ENCODE data around the gene CHIT1.

The CHIT1 gene

DNA sequence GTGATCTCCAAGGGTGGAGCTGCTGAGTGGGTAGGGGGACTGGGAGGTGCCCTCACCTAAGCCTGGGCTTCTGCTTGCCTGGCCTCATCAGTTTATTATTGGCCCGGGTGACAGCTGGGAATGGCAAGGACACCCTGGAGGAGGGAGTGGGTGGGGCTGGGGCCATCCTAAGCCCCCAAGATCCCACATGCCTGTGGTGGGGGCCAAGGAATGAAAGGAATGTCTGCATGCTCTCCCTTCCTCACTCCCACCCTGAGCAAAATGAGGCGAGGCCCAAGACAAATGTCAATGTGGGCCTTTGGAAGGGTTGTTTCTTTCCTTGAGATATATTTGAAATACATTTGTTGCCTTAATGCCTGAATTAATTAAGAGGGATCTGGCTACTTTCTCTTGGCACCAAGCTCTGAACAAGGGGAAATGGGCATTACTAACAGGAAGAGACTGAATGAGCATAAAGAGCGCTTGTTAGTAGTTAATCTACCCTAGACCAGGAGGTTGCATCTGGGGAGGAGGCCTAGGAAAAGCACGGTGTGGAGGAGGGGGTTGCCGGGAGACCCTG lies 23.3 kb downstream of the CHIT1 start:
- WGBS (ENCODE audit: insufficient coverage, insufficient read length) = no CpG with 5 or more reads among the region's 5 CpGs
- Histone ChIP-seq H3K27ac (ENCODE audit: low read length) (no peak overlapping the region), H3K4me1 (ENCODE audit: control insufficient read depth, insufficient read depth, low read length) (no peaks in the 10 kb centered on the region), H3K4me3 (ENCODE audit: low read length) (no peak overlapping the region), H3K27me3 (ENCODE audit: control insufficient read depth, insufficient read depth, low read length) (no peaks in the 10 kb centered on the region), H3K36me3 (ENCODE audit: control insufficient read depth, insufficient read depth, low read length) (no peaks in the 10 kb centered on the region), H3K9me3 (ENCODE audit: control insufficient read depth, insufficient read depth, low read length) (no peaks in the 10 kb centered on the region)
- DNase-seq (ENCODE audit: low read depth, low spot score) = no peak

DNA sequence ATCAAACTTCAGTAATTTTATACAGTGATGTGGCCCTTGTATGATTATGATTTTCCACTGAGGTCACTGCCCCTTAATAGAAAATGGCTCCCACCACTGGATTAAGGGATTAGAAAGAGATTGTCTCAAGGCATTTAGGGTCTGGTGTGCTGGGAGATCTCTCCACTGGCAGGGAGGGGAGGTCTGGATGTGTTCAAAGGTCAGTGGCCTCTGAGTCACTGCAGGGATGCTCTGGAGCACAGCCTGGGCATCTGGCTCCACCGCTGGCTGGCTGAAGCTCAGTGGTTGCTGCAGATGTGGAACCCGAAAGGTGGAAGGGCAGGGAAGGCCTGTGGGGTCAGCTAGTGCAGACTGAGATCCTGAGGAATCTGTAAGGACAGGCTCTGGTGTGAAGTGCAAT lies 24.7 kb downstream of the CHIT1 start:
- H3K36me3 ChIP-seq (ENCODE audit: control insufficient read depth, insufficient read depth, low read length) = no peaks in the 10 kb centered on the region
- no peaks in the 10 kb centered on the region for H3K27me3 ChIP-seq (ENCODE audit: control insufficient read depth, insufficient read depth, low read length)
- no CpG with 5 or more reads among the region's 2 CpGs for WGBS (ENCODE audit: insufficient coverage, insufficient read length)
- H3K4me1 ChIP-seq (ENCODE audit: control insufficient read depth, insufficient read depth, low read length) = no peaks in the 10 kb centered on the region
- H3K9me3 ChIP-seq (ENCODE audit: control insufficient read depth, insufficient read depth, low read length) = no peaks in the 10 kb centered on the region
- no peak overlapping the region for H3K27ac ChIP-seq (ENCODE audit: low read length)
- DNase-seq (ENCODE audit: low read depth, low spot score) = no peak
- no peak overlapping the region for H3K4me3 ChIP-seq (ENCODE audit: low read length)

DNA sequence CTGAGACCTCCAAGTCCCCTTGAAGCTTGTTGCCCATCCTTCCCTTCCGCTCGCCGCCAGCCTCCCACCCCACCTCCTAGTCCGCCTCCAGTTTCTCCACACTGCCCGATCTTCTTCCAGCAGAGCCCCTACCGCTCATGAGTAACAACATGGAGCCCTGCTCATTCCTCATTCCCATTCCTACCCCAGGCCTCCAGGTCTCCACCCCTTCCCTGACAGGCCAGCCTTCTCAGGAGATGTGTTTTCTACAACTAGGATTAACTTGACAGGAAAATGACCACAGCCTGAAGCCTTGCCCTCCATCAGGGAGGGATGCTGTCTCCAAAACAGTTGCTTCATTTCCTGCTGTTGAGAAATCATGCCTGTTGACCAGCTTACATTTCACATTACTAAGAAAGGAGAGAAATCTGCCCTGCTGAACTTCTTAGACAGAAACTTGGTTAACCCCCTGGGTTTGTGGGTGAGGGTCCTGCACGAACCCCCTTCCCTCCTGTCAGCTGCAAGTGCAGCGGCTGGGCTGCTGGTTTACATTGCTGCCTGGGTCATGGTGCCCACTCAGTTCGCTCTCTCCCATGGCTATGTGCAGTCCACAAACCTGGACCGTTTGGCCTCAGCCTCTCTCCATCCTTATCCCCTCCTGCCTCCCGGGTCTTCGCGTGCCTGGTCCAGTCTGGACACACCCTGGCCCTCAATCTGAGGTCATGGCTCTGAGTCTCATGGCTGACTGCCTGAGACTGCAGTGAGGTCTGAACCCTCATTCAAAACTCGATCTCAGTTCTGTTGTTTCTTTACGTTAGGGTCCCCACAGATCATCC lies 26.8 kb downstream of the CHIT1 start:
- no peaks in the 10 kb centered on the region for H3K27me3 ChIP-seq (ENCODE audit: control insufficient read depth, insufficient read depth, low read length)
- no peaks in the 10 kb centered on the region for H3K9me3 ChIP-seq (ENCODE audit: control insufficient read depth, insufficient read depth, low read length)
- H3K36me3 ChIP-seq (ENCODE audit: control insufficient read depth, insufficient read depth, low read length) = no peaks in the 10 kb centered on the region
- no peak overlapping the region for H3K4me3 ChIP-seq (ENCODE audit: low read length)
- no CpG with 5 or more reads among the region's 15 CpGs for WGBS (ENCODE audit: insufficient coverage, insufficient read length)
- H3K27ac ChIP-seq (ENCODE audit: low read length) = no peak overlapping the region
- H3K4me1 ChIP-seq (ENCODE audit: control insufficient read depth, insufficient read depth, low read length) = no peaks in the 10 kb centered on the region
- no peak for DNase-seq (ENCODE audit: low read depth, low spot score)

GRCh38 chr1:203201516-203202205 lies 27.8 kb downstream of the CHIT1 start:
- Histone ChIP-seq H3K4me3 (ENCODE audit: low read length) (no peak overlapping the region), H3K9me3 (ENCODE audit: control insufficient read depth, insufficient read depth, low read length) (no peaks in the 10 kb centered on the region), H3K36me3 (ENCODE audit: control insufficient read depth, insufficient read depth, low read length) (no peaks in the 10 kb centered on the region), H3K27ac (ENCODE audit: low read length) (no peak overlapping the region), H3K27me3 (ENCODE audit: control insufficient read depth, insufficient read depth, low read length) (no peaks in the 10 kb centered on the region), H3K4me1 (ENCODE audit: control insufficient read depth, insufficient read depth, low read length) (no peaks in the 10 kb centered on the region)
- DNase-seq (ENCODE audit: low read depth, low spot score) = no peak
- WGBS (ENCODE audit: insufficient coverage, insufficient read length) = no CpG with 5 or more reads among the region's 10 CpGs

- no CpG with 5 or more reads among the region's 1 CpG for WGBS (ENCODE audit: insufficient coverage, insufficient read length)
Measured at GRCh38 chr1:203200916-203201315, 28.6 kb downstream of the CHIT1 start.

DNA sequence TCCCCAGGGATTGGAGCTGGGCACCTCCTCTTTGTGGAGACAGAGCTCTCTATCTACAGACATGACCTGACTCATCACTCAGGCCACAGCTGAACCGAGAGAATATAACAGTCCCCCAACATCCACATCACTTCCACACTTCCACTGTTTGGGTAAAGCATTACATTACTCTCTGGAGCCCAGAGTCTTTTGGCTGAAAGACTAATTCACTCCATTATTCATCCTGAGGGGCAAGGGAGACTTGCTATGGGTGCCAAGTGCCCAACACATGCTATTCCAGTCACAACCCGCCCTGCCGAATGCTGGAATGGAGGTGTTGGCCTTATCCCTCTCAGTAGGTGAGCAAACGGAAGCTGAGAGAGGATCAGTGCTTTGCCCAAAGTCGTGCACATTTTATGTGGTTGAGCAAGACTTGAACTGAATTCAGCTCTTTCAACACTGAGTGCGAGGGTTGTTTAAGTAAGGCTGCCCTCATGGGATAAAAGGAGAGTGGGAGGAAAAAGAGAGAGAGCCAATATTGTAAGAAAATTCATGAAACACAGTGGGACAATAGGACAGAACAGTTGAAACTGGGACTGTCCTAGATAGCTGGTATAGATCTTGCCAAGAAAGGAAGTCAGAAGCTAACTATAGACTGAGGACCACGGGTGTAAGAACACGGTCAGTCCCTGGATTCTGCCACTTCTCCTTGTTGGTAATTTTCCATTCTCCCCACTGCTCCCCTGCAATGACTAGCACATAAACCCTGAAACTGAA lies 29.5 kb downstream of the CHIT1 start:
- Histone ChIP-seq H3K4me3 (ENCODE audit: low read length) (no peak overlapping the region), H3K27me3 (ENCODE audit: control insufficient read depth, insufficient read depth, low read length) (no peaks in the 10 kb centered on the region), H3K4me1 (ENCODE audit: control insufficient read depth, insufficient read depth, low read length) (no peaks in the 10 kb centered on the region), H3K36me3 (ENCODE audit: control insufficient read depth, insufficient read depth, low read length) (no peaks in the 10 kb centered on the region), H3K27ac (ENCODE audit: low read length) (no peak overlapping the region), H3K9me3 (ENCODE audit: control insufficient read depth, insufficient read depth, low read length) (no peaks in the 10 kb centered on the region)
- no CpG with 5 or more reads among the region's 8 CpGs for WGBS (ENCODE audit: insufficient coverage, insufficient read length)
- DNase-seq (ENCODE audit: low read depth, low spot score) = no peak

More at GRCh38 chr1:203200916-203201315, 28.6 kb downstream of the CHIT1 start:
- DNase-seq (ENCODE audit: low read depth, low spot score) = no peak
- Histone ChIP-seq H3K27ac (ENCODE audit: low read length) (no peak overlapping the region), H3K4me3 (ENCODE audit: low read length) (no peak overlapping the region), H3K9me3 (ENCODE audit: control insufficient read depth, insufficient read depth, low read length) (no peaks in the 10 kb centered on the region), H3K36me3 (ENCODE audit: control insufficient read depth, insufficient read depth, low read length) (no peaks in the 10 kb centered on the region), H3K27me3 (ENCODE audit: control insufficient read depth, insufficient read depth, low read length) (no peaks in the 10 kb centered on the region), H3K4me1 (ENCODE audit: control insufficient read depth, insufficient read depth, low read length) (no peaks in the 10 kb centered on the region)

GRCh38 chr1:203199481-203199815 lies 30.0 kb downstream of the CHIT1 start:
- DNase-seq (ENCODE audit: low read depth, low spot score) = no peak
- no peaks in the 10 kb centered on the region for H3K36me3 ChIP-seq (ENCODE audit: control insufficient read depth, insufficient read depth, low read length)
- no peaks in the 10 kb centered on the region for H3K9me3 ChIP-seq (ENCODE audit: control insufficient read depth, insufficient read depth, low read length)
- WGBS (ENCODE audit: insufficient coverage, insufficient read length) = no CpG with 5 or more reads among the region's 6 CpGs
- H3K27me3 ChIP-seq (ENCODE audit: control insufficient read depth, insufficient read depth, low read length) = no peaks in the 10 kb centered on the region
- no peak overlapping the region for H3K27ac ChIP-seq (ENCODE audit: low read length)
- H3K4me3 ChIP-seq (ENCODE audit: low read length) = no peak overlapping the region
- H3K4me1 ChIP-seq (ENCODE audit: control insufficient read depth, insufficient read depth, low read length) = no peaks in the 10 kb centered on the region

DNA sequence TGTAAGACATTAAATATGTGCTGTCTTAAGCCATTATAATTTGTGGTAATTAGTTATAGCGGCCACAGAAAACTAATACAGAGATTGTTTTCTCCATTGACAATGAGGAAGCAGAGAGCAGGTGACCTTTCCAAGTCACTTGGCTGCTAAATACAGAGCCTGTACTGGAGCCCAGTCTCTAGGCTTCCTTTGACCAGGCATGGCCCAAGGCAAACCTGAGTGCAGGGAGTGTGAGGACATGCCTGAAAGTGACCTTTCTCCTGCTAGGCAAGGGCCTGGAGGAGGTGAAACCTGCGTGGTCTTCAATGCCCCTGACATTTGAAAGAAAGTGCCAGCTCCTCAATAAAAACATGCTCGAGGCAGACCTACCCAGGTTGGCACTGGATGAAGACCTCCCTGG lies 30.5 kb downstream of the CHIT1 start:
- DNase-seq (ENCODE audit: low read depth, low spot score) = no peak
- Histone ChIP-seq H3K4me1 (ENCODE audit: control insufficient read depth, insufficient read depth, low read length) (no peaks in the 10 kb centered on the region), H3K27ac (ENCODE audit: low read length) (no peak overlapping the region), H3K9me3 (ENCODE audit: control insufficient read depth, insufficient read depth, low read length) (no peaks in the 10 kb centered on the region), H3K4me3 (ENCODE audit: low read length) (no peak overlapping the region), H3K36me3 (ENCODE audit: control insufficient read depth, insufficient read depth, low read length) (no peaks in the 10 kb centered on the region), H3K27me3 (ENCODE audit: control insufficient read depth, insufficient read depth, low read length) (no peaks in the 10 kb centered on the region)
- no CpG with 5 or more reads among the region's 3 CpGs for WGBS (ENCODE audit: insufficient coverage, insufficient read length)

DNA sequence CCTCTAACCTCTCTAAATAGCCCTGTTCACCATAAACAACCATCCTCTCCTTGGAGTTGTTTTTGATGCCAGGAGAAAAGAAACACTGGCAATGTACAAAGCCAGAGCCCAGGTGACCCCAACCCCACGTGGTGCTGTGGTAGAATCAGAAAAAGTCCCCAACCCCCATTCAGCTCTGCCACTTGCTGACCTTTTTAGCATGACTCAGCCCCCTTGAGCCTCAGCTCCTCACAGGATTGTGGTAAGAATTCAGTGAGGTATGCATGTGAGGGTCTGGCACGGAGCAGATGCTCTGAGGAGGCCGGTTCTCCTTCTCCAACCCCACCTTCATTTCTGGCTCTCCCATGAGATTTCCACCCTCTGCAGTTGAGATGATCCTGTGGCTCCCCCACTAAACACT lies 31.8 kb downstream of the CHIT1 start:
- no peak overlapping the region for H3K27ac ChIP-seq (ENCODE audit: low read length)
- no CpG with 5 or more reads among the region's 3 CpGs for WGBS (ENCODE audit: insufficient coverage, insufficient read length)
- no peak for DNase-seq (ENCODE audit: low read depth, low spot score)
- H3K4me1 ChIP-seq (ENCODE audit: control insufficient read depth, insufficient read depth, low read length) = no peaks in the 10 kb centered on the region
- no peaks in the 10 kb centered on the region for H3K9me3 ChIP-seq (ENCODE audit: control insufficient read depth, insufficient read depth, low read length)
- no peaks in the 10 kb centered on the region for H3K27me3 ChIP-seq (ENCODE audit: control insufficient read depth, insufficient read depth, low read length)
- no peak overlapping the region for H3K4me3 ChIP-seq (ENCODE audit: low read length)
- H3K36me3 ChIP-seq (ENCODE audit: control insufficient read depth, insufficient read depth, low read length) = no peaks in the 10 kb centered on the region

GRCh38 chr1:203196371-203196770 lies 33.1 kb downstream of the CHIT1 start:
- no peak for DNase-seq (ENCODE audit: low read depth, low spot score)
- H3K27me3 ChIP-seq (ENCODE audit: control insufficient read depth, insufficient read depth, low read length) = no peaks in the 10 kb centered on the region
- no peaks in the 10 kb centered on the region for H3K36me3 ChIP-seq (ENCODE audit: control insufficient read depth, insufficient read depth, low read length)
- no peak overlapping the region for H3K4me3 ChIP-seq (ENCODE audit: low read length)
- no peak overlapping the region for H3K27ac ChIP-seq (ENCODE audit: low read length)
- H3K9me3 ChIP-seq (ENCODE audit: control insufficient read depth, insufficient read depth, low read length) = no peaks in the 10 kb centered on the region
- no CpG with 5 or more reads among the region's 3 CpGs for WGBS (ENCODE audit: insufficient coverage, insufficient read length)
- no peaks in the 10 kb centered on the region for H3K4me1 ChIP-seq (ENCODE audit: control insufficient read depth, insufficient read depth, low read length)
